A549 treated with RU486 at 1 μM for 4 hours (cell line): ENCODE data around the gene OR9Q2. TPM values are rescaled to one million over a fixed set of nuclear protein-coding genes. Genes with fewer than 3 reads are reported as not detected.

Experiments
- total RNA-seq: library from RNA; stranded (reverse); fragments of 200-300 nt; extraction: Qiagen RNA extraction; gene quantifications from 5 replicates; pipeline ENCODE4 v1.2.3, GENCODE V29; 2022; ENCODE audit warnings: low read depth

The OR9Q2 gene
- not detected in 5 replicates for total RNA-seq

DNA sequence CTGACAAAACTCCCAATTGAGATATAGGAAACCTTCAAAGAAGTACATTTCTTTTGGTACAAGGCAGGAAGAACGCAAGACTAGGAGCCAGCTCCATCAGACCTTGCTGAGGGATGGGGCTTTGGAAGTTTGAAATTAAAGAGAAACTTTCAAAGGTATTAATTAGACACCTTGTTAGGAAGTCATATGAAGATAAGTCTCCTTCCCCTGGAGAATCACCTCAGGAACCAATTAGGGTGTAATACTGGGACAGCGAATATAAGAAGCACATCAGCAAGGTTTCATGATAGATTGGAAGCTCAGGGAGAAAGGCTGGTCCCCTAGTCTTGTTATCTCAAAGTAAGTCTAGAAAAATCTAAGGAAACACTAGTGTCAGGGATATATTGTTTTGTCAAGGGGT lies at the start of gene OR9Q2:
TSS of gene OR9Q2 (plus strand) at position 301 of the 400 bp plus-strand sequence. CDS start 1,421 bp downstream, outside the sequence.

DNA sequence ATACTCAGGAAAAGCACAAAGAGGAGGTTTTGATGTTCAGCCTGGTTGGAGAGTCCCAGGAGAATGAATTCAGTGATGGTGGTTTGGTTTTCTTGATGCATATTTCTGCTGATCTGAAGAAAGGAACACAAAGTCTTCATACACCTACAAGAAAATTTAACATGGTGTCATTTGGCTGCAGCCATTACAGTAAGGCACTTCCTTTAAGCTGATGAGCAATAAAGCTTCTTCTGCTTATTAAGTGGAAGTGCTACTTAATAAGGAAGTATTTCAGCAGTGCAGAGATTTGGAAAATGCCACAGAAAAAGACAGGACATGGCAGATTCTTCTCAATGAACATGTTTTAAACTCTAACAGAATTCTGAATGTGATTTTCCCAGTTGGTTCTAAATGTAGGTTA lies 15.2 kb downstream of the OR9Q2 start, which contains the start of gene OR1S2:
TSS of gene OR1S2 (minus strand) at position 101 of the 400 bp plus-strand sequence. CDS start at position 101, 0 bp downstream.

DNA sequence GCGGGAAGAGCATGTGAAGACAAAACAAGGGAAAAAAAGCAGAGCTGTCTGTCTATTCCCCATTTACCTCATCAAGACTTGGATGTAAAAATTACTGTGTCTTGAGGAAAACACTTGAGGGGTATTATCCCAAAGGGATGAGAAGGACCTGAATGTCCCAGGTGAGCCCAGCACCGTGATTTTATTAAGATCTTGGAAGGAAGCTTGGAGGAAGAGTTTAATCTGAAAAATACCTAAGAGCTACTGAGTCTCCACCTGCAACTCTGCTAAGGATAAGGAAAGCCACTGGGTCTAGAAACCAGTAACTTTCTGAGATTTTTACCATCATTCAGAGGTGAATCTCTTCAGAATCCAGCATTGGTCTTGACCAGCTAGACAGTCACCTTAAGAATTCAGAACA lies 23.6 kb downstream of the OR9Q2 start, which contains the start of gene OR1S1:
TSS of gene OR1S1 (plus strand) at position 301 of the 400 bp plus-strand sequence.

Other genes with a start within 250 kb of the OR9Q2 start
- gene OR9Q1, start 165.2 kb upstream of the OR9Q2 start, total RNA-seq, result not detected in 5 replicates
- gene OR6Q1, start 158.1 kb upstream of the OR9Q2 start, total RNA-seq, result not detected in 5 replicates
- not detected in 5 replicates for gene OR9I1, start 63.5 kb upstream of the OR9Q2 start, total RNA-seq
- gene OR1S2, start 15.1 kb downstream of the OR9Q2 start, total RNA-seq, result not detected in 5 replicates
- not detected in 5 replicates for gene OR1S1, start 23.6 kb downstream of the OR9Q2 start, total RNA-seq
- not detected in 5 replicates for gene OR10Q1, start 39.8 kb downstream of the OR9Q2 start, total RNA-seq
- gene OR10W1, start 79.2 kb downstream of the OR9Q2 start, total RNA-seq, result not detected in 5 replicates
- not detected in 5 replicates for gene OR5B17, start 170.0 kb downstream of the OR9Q2 start, total RNA-seq
- not detected in 5 replicates for gene OR5B3, start 217.8 kb downstream of the OR9Q2 start, total RNA-seq
- not detected in 5 replicates for gene OR5B2, start 239.1 kb downstream of the OR9Q2 start, total RNA-seq